ENCODE results near the gene RARA.

The RARA gene

DNA sequence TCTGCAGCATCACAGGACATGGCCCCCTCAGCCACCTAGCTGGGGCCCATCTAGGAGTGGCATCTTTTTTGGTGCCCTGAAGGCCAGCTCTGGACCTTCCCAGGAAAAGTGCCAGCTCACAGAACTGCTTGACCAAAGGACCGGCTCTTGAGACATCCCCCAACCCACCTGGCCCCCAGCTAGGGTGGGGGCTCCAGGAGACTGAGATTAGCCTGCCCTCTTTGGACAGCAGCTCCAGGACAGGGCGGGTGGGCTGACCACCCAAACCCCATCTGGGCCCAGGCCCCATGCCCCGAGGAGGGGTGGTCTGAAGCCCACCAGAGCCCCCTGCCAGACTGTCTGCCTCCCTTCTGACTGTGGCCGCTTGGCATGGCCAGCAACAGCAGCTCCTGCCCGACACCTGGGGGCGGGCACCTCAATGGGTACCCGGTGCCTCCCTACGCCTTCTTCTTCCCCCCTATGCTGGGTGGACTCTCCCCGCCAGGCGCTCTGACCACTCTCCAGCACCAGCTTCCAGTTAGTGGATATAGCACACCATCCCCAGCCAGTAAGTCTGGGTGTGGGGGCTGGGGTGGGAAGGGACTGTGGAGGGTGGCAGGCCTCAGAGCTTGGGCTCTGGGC lies 22.0 kb downstream of the RARA start:
- no peak for DNase-seq

DNA sequence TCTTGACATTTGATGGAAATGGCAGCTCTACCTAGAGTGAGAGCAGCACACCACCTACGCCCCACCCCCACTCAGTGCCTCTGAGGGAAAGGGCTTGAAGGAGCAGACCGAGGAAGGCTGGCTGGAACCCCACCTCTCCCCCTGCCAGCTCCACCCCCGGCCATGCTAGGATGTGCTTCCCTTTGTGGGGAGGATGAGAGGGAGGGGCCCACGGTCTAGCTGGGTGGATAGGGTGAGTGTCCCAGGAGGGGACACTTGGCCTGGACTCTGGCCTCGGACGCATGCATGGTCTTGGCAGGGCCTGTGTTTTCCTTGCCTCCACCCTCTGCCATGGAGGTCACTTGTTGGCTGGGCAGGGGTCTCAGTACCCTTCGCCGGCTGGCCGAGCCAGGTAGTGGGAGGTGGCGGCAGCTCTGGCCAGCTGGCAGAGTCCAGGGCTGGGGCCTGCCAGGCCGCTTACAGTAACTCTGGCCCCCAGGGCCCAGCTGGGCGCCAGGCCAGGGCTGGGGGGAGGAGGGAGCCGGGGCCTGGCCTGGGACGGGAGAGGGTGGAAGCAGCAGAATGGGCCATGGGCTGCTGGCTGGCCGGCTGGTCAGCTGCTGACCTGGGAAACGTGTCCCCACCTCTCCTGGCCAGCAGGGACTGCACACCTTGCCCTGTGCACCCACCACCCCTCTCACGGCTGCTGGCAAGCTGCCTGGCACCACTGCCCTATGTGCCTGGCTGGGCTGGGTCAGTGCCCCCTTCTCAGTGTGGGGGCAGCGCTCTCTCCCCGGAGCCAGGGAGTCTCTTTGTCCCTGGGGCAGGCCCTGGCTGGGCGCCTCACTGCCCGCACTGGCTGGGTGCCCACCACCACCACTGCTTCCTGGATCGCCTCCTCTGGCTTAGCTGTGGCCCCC lies 23.0 kb downstream of the RARA start:
- DNase-seq: no peak

DNA sequence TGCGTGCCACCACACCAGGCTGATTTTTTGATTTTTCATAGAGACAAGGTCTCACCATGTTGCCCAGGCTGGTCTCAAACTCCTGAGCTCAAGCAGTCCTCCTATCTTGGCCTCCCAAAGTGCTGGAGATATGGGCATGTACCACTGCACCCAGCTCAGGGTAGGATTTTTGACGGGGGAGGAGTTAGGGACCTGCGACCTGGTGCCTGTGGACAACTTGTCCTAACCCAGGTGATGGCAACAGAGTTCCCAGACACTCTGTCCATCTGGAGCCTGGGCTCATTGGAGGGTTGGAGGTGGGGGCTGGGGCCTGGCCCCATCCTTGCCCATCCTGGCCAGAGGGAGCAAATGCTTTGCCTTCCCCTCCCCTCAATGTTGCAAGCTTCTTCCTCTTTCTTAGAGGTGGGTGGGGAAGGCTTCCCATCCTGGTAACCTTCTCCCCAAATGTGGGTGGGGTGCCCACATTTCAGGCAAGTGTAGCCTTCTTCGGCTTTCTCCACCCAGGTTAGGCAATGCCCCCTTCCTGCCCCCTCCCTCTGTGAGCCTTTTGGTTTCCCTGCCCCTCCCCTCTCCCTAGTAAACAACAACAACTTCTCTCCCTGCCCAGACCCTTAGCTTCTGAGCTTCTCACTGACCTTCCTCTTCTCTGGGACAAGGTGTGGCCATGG lies 24.9 kb downstream of the RARA start:
- no peak for DNase-seq

DNA sequence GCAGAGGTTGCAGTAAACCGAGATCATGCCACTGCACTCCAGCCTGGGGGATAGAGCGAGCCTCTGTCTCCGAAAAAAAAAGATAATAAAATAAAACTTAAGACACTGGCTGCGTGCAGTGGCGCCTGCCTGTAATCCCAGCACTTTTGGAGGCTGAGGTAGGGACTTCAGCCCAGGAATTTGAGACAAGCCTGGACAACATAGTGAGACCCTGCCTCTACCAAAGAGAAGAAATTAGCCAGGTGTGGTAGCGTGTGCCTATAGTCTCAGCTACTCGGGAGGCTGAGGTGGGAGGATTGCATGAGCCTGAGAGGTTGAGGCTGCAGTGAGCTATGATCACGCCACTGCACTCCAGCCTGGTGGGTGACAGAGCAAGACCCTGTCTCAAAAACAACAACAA lies 26.6 kb downstream of the RARA start:
- DNase-seq: no peak

DNA sequence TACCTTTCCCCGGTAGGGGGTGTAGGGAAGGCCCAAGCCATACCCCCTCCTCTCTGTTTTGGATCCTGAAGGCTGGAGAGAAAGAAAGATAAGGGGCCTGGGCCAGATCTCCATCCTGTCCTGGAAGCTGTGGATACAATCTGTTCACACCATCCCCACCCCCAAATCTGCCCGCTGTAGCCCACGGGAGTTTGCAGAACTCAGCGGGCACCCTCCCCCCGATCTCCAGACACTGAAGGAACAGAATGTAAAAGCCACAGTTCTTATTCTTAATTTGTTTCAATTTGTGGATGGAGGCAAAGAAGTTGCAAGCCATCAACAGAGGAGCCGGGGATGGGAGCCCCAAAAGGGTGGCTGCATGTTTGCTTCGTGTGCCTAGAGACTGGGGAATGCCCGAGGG lies 28.4 kb downstream of the RARA start:
- DNase-seq: no peak

DNA sequence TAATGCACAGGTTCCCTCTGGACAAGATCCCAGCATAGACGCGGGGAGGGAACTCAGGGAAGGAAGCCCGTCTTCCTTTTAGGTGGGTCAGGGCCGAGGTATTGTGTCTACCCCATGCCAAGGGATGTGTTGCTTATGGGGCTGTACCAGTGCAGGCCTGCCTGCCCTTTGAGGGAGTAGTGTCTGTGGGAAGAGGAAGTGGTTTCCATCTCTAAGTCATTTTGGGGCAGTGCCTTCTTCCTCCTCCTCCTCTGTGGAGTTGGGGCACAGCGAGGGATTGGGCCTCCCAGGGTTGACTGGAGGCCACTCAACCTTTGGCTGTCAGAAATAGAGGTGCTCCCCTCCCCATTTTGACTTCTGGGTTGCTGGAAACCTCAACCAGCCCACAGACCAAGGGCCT lies 29.1 kb downstream of the RARA start:
- no peak for DNase-seq

DNA sequence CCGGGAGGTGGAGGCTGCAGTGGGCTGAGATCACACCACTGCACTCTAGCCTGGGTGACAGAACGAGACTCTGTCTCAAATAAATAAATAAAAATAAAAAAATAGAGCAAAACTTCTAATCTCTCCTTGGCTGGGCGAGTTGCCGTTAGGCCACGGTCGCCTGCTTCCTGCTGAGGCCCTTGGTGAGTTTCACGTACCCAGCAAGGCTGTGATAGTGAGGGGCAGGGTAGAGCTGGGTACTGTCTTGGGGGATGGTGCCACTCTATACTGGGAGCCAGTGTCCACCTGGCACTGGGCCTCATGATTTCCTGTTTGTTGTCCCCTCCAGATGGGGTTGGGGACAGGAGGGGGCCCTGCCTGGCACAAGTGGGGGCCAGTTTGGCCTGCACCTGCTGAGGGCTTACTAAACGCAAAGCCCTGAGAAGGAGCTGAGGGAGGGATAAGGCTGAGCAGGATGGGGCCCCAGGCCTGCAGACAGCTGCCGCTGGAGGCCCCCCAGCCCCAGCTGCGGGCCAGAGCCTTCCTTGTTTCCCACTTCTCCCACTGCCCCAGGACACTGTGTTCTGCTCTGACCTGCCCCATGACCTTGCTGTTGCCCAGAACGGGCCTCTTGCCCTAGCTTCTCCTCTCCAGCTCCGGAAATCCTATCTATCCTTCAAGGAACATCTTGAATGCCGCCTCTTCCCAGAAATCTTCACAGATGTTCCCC lies 30.1 kb downstream of the RARA start:
- no peak for DNase-seq

DNA sequence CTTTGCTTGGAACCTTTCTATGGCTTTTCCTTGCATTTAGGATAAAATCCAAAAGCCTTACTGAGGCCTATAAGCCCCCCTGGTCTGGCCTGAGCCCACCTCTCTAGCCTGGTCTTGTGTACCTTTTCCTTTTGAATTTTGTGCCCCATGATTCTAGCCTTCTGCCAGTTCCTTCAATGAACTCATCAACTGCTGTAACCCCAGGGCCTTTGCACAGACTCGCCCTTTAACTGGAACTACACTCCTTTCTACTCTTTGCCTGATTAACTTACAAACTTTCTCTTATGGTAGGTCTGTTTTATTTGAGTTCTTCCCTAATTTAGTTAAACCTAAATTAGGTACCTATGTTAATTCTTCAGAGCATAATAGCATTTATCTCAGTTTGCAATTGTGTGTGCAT lies 31.3 kb downstream of the RARA start:
- no peak for DNase-seq

DNA sequence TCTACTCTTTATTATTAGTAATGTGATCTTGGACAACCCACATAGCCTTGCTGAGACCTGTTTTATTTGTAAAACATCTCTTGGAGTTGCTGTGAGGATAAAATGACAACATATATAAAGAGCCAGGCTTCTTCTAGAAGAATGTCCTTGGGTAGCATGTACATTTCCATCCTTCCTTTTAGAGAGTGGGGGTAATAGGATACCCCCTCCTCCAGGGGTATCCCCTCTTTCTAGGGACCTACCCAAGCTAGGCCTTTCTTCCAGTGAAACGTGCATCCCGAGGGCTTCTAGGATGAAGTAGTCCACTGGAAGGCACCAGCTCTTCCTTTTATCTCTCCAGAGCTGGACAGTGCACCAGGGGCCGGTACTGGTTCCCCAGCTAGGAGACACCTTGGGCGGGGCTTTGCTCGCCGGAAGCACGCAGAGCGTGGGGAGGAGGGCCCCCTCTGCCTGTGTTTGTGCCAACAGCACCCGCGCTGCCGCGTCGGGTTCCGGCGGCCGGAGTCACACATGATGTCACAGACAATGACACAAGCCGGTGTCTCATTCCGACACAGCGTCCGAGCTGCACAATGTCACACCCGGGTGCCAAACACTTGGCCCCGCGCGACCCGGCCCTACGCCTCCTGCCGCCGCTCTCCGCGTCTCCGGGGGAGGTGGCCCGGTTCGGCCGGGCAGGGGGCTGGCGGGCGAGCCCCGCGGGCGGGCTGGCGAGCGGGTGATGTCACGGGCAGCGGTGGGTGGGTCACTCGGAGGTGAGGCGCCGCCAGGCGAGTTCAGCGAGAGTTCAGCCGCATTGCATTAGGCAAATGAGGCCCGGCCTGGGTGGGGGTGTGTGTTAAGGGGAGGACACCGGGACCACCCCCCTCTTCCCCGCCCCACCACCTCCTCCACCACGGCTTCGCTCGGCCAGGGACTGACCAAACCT lies 32.2 kb downstream of the RARA start:
- peak; percentile 23 for DNase-seq

DNA sequence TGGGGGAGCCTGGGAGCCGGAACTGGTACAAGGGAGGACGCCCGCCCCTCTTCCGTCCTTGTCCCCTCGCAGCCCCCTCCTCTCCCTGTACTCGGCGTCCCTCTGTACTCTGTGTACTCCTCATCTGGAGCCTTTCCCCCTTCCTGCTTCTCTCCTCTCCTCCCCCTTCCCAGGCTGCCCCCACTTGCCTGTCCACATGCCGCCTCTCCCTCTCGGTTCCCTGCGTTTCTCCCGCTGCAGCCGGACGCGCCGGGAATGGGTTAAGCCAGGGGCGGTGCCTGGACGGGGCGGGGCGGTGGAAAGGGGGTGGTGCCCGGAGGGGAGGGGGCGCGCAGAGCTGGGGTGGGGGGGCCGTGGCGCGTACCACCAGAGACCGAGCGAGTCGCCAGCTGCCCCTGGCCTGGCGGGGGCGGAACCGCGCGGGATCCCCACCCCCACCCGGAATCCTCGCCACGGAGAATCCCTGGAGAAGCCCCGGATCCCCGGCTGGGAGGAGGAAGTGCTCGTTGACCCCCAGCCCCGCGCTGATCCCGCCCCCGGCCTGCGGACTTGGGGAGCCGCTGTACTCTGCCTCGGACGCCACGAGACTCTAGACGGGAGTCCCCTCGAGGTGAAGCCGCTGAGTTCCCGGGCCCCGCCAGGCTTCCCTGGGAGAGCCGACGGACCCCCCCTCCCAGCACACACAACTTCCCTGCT lies 33.0 kb downstream of the RARA start:
- DNase-seq: peak; percentile 38

DNA sequence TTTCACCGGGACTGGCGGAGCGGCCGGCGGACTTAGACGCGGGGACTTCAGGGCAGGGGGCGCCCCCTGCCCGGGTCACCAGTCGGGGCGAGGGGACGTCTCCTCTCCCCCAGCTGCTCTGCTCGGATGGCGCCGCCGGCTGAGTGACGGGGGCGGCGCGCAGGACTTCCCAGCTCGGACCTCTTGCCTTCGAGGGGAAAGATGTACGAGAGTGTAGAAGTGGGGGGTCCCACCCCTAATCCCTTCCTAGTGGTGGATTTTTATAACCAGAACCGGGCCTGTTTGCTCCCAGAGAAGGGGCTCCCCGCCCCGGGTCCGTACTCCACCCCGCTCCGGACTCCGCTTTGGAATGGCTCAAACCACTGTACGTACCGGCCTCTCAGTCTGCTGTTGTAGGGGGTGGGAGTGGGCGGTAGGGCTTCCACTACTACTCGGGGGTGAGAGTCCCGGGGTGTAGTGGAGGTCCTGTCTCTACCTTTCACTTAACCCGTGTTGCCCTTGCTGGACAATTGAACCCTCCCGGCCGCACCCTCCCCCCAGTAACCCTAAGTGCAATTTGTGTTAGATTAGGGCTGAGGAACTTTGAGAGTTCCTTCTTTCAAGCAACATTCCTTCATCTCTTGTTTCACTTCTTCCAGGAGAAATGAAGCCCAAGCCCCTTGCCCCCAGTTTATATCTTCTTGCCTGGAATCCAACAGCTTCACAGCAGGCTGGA lies 33.7 kb downstream of the RARA start:
- no peak for DNase-seq

DNA sequence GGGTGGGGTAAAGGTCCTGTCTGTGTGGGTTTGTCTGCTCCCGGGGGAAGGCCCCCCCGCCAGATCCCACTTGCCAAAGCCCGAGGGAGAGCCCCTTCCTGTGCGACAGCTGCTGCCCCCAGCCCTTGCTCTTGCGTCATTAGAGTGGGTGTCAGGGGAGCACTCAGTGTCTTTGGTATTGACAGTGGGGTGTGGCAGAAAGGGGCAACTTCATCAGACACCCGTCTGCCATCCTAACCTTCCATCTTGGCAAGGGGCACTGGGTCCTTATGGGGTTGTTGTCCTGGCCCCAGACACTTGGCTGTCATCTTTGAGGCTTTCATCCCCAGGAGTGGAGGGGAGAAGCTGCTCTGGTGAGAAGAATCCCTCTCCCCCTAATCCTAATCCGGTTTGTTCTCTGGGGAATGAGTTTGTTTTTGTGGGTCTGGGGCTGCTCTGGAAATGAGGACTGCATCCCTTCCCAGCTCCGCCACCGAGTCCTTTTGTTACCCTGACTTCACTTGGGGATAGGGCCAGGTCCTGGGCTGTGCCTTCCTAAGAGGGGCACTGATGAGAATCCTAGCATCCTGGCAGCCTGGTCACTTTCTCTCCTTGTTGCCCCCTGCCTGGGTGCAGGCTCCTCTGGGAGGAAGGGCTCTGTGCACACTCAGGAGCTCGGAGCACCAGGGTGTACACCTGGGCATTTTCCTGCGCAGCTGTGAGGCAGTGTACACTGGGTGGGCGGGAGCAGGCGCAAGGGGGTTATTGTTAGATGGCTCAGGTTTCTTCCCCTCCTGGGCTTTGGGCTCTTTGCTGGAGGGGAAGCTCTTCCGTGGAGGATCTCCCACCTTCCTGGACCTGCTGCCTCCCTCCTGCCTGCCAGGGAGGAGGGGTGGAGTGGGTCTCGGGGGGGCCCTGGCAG lies 34.5 kb downstream of the RARA start:
- peak; percentile 81 for DNase-seq

DNA sequence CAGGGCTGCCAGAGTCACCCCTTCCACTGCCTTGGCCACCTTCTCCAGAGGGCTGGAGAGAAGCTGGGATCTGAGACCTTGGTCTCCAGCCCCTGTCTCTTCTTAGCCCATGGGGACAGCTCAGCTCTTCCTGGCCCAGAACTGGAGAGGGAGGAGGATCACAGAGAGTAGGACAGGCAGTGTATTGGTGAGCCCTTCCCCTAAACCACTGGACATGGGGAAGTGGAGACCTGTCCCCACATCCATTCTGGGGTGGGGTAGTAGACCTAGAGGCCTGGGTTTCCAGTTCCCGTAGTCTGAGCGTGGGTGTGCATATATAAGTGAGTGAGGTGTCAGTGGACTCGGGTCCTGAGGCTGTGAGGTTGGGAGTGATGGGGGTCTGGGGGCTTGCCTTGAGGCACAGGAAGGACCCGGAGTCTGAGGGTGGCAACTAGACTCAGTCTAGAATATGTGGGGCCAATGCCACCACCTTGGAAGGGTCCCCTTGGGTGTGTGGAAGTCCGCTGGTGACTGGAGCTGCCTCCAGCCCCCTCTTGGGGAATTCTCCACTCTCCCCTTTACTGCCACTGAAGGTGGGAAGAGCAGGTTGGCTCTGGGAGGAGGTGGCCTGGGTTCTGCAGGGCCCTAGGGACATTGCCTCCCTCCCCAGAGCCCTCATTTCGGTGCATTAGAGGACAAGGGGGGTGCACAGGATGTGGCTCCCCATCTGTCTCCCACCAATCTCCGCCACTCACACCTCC lies 35.6 kb downstream of the RARA start:
- DNase-seq: no peak

DNA sequence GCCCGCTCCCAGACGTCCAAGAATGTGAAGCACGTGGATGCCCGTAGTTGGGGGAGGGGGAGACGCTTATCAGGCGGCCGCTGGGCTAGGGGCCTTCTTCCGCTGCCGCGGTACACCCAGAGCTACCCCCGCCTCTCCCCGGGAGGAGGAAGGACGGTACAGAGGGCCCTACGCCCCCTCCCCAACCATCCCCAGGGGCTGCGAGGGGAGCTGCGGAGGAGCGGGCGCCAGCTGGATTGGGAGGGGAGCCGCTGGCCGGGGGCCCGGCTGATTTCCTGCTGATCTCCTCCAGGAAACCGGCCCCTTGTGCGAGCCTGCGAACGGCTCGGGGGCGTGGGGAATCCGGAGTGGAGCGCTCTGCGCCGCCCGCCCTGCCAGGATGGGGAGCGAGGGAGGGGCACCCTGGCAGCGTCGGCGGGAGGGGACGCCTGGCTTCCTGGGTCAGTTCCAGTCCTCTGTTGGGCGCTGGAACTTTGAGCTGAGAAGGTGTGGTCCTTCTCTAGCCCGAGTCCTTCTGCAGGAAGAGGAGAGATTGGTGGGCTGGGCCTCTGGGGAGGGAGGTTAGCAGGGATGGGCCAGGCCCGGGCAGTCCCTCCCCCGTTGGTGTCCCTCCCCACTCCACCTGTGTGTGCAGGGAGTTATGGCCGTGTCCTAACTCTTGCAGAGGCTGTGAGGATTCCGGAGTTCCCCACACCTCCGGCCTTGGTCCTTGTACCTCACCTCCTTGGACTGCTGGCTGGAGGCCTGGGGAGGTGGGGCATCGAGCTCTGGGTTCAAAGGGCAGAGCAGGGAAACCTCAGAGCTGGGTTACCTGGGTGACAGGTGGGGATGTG lies 36.4 kb downstream of the RARA start:
- peak; percentile 69 for DNase-seq

DNA sequence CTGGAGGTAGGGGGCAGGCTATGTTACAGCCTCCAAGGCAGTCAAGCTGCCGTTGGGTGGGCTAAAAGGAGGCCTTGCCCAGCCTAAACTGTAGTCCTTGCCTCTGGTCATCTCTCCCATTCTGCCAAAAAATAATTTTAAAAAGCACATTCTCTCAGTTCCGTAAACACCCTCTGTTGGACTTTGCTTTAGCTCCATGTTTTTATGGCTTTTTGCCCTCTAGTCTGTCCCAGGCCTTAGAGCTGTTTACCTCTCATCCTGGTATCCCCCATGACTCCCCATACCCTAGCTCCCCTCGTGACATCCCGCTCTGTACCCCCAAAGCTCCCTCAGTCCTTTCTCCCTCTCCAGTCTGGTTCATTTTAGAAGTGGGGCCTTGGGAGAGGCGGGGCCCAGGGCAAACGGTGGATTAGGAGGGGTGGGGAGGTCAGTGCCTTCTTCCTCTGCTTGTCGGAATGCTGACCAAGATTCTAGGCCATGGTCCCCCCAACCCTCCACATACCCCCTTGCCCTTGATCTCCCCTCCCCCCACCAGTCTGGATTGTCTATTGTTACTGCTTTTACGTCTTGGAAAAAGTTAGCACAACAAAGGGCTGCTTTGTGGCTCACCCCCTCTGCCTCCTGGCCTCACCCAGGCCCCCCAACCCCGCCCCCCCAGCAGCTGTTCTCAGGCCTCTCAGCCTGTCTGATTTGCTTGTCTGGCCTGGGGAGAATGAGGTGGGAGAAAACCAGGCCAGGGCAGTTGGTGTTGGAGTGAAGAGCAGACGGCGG lies 37.2 kb downstream of the RARA start:
- DNase-seq: no peak

DNA sequence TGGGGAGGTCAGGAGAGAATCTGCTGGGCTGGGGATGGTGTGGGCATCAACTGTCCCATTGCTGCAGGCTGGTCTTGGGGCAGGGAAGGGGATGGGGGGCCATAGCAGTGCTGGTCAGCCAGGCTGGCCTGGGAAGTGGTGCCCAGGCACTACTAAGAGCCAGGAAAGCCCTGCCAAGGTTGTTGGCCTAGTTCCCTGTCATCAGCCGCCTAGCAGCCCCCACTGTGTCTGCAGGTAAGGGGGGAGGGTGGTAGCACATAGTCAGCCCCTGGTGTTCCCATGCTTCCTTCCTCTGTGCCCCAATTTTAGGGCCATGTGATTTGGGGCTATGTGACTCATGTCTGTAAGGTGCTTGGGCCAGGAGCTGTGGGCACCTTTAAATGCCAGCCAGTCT lies 37.8 kb downstream of the RARA start:
- no peak for DNase-seq

Data from NCI-H2171 treated with DMSO at 0.1 percent for 48 hours (cell line).